T-helper 2 cell treated with Interferon-gamma antibody and Interleukin-4, amounts not matched to agents 100 ng/mL and 5 ng/mL, for 36 hours (primary cell): ENCODE measurements around the gene IPCEF1. TPM values are rescaled to one million over a fixed set of nuclear protein-coding genes. Genes with fewer than 3 reads are reported as not detected.

ENCODE experiments used
- intact Hi-C: fragments of 100-400 bp; cut with micrococcal nuclease; formaldehyde crosslinking; loops from one replicate; pipeline ENCODE4 v1.15.1; 2023
- total RNA-seq: library from RNA; stranded (reverse); gene quantifications from 2 replicates; pipeline ENCODE4 v1.2.3, GENCODE V29; 2022

IPCEF1 gene
- total RNA-seq, 1 donor from 2014 or later: 10.2 TPM

DNA sequence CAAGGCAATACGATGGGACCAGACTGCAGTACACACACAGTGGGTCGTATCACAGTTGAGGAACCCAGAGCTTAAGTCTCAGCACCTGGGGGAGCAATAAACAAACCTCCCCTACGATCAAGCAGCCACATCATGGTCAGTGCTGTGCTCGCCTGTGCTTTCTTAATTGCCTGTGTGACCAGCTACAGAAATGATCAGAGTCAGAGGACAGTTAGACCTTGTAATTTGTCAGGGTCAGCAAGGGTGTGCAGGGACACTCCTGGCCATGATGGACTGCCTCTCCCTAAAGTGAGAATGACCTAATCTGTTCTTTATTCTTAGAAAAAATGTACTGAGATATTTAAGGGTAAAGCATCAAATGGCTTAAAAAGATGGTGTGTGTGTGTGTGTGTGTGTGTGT lies 239.1 kb downstream of the IPCEF1 start:
- intact Hi-C loops: no loop called here

DNA sequence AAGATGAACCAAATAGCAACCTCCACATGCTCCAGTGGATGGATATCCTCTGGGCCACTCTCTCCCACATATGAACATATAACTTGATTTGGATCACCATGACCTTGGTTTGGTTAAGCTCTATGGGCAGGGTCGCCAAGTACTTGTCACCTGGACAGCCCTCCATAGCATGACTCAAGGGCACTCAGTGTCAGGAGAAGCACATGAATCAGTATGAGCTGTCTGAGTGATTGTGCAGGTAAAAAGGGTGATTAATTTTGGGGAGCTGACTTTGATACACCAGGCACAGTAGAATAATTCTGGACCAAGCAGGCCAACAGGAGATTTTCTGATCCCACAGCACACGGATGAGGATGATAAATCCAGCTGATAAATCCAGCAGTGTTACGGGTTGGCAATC lies 243.2 kb downstream of the IPCEF1 start:
- intact Hi-C loops: no loop called here

DNA sequence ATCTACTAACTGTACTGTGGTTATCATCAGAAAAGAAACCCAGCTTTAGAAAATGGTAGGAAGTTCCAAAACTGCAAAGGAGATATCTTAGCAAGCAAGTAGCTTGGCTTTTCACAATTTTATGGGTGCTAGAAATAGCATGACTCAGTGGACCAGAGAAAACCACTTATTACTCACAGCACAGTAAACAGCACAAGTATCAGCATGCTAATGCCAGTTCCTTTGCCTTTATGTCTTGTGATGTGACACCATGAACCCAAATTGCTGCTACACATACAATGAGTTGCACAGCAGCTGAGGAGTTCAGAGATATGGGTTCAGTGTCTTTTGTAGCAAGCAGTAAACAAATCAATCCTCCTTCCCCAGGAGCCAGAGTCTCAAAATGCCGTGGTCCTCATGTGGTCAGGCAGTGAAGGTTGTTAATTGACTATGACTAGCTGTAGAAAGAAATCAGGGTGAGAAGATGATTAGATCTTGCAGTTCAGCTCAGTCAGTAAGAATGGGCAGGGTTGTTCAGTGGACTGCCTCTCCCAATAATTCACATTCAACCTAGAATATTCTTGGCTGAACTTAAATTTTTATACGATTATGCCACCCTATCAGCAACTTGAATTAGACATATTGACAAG lies 244.3 kb downstream of the IPCEF1 start:
- intact Hi-C loops: no loop called here

DNA sequence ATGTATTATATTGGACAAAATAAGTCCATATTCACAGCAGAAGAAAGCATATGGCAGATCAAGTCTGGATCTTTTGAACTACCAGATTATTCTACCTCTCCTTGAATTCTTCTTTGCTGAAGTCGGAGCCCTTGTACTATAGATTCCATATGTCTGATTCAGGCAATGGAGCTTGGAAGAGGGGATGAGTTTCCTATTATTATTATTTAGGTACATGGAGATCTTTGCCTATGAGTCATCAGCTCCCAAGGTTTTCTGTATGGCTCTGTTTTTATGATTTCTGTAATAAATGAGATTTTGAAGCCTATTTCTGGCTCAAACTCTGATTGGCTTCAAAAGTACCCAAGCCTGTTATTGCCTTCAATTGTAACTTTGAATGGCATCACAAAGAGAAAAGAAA lies 245.6 kb downstream of the IPCEF1 start:
- intact Hi-C loops: no loop called here

DNA sequence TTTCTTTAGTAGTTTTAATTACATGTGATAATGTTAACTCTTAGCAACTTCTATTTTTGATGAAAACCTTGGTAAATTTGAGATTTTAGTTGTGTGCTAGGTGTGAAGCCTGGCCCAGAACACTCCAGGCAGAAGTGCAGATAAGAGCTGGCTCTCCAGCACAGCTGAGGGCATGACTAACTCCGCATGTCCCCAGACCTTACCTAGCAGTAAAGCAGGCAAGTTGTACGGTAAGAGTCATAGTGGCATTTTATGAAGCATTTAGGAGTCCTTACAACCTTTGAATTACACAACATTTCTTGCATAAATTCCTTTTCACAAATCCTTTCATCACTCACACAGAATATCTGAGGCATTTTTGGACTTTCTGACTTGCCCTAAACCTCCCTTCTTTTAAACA lies 250.4 kb downstream of the IPCEF1 start:
- intact Hi-C loops: loop anchor here (1.0 kb wide), 1 partner anchor 36 kb away; no protein-coding TSS in a partner anchor

Other genes with a start within 250 kb of the IPCEF1 start
- not detected in 2 replicates for gene CNKSR3, start 153.9 kb upstream of the IPCEF1 start, total RNA-seq